ENCODE measurements around the gene HDAC7. TPM values are rescaled to one million over a fixed set of nuclear protein-coding genes. Genes with fewer than 3 reads are reported as not detected.

The HDAC7 gene
- total and polyA plus RNA-seq, 2 of the 13 experiments (the other 11 are each of a cell fraction or from before 2014, with no cell fraction given) = 4.6 to 10.8 TPM

- ChIA-PET CTCF (ENCODE audit: low intra/inter-chr PET ratio, low total read pairs) (no interaction called here), POLR2A (no interaction called here)
- Histone ChIP-seq H3K27ac (ENCODE audit: extremely low read length, insufficient read depth, low read length) (no peak overlapping the region), H3K79me2 (ENCODE audit: insufficient read depth, low read length) (no peaks in the 10 kb centered on the region), H3K9ac (ENCODE audit: insufficient read depth, low read depth, low read length) (no peak overlapping the region), H3K9me3 (ENCODE audit: low read length) (no peaks in the 10 kb centered on the region), H3K36me3 (replicated peaks in 1 of 2; ENCODE audit: control insufficient read depth in 1 of 2, insufficient read depth in 2 of 2, low read length in 2 of 2) (no peaks in the 10 kb centered on the region), H3K4me3 (replicated peaks in 1 of 3; ENCODE audit: insufficient read depth in 1 of 3, low read depth in 2 of 3, low read length in 3 of 3) (no peak overlapping the region), H4K20me1 (ENCODE audit: insufficient read depth, low read length) (no peaks in the 10 kb centered on the region), H3K27me3 (ENCODE audit: control insufficient read depth in 1 of 2, insufficient read depth in 2 of 2, low read length in 2 of 2) (peaks cover 1 to 2% of the 10 kb centered on the region in 2 experiments; a peak in 2 of 5 replicates), H3K4me1 (ENCODE audit: insufficient read depth, low read length) (no peaks in the 10 kb centered on the region; the same call in 1 of the 2 replicates), H3K4me2 (ENCODE audit: low read depth, low read length) (no peak overlapping the region), H2AFZ (ENCODE audit: low read length) (no peak overlapping the region)
- intact Hi-C loops (cut with micrococcal nuclease; ENCODE audit: unreplicated experiment) = no loop called here
- DNase-seq (ENCODE audit: low spot score) (no peak), FAIRE-seq (no peak), ATAC-seq (no peak)
- in situ Hi-C loops (cut with HindIII; ENCODE audit: extremely low pct_ligation_motif_present, low pct_unique_long_range_greater_than_20kb) = no loop called here
- BruUV-seq (replicated peaks) = no TSS peak
- WGBS (ENCODE audit: low lambda C conversion rate) = 81% methylated on average over 1 of the region's 1 CpG
- no peak for TF ChIP-seq ESRRA (CRISPR knock-in tag; IDR thresholded peaks at IDR 0.05; ENCODE audit: low read depth)
- no peak for TF ChIP-seq NPAS2 (CRISPR knock-in tag; IDR thresholded peaks at IDR 0.05; ENCODE audit: borderline replicate concordance)
- no peak for TF ChIP-seq ZNF101 (CRISPR knock-in tag; IDR thresholded peaks at IDR 0.05; ENCODE audit: borderline replicate concordance, low read depth)
- no peak for TF ChIP-seq CC2D1A (CRISPR knock-in tag; IDR thresholded peaks at IDR 0.05)
- TF ChIP-seq, protein P1, sequence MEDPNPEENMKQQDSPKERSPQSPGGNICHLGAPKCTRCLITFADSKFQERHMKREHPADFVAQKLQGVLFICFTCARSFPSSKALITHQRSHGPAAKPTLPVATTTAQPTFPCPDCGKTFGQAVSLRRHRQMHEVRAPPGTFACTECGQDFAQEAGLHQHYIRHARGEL (CRISPR knock-in tag; IDR thresholded peaks at IDR 0.05) = no peak
- TF ChIP-seq, protein P2, sequence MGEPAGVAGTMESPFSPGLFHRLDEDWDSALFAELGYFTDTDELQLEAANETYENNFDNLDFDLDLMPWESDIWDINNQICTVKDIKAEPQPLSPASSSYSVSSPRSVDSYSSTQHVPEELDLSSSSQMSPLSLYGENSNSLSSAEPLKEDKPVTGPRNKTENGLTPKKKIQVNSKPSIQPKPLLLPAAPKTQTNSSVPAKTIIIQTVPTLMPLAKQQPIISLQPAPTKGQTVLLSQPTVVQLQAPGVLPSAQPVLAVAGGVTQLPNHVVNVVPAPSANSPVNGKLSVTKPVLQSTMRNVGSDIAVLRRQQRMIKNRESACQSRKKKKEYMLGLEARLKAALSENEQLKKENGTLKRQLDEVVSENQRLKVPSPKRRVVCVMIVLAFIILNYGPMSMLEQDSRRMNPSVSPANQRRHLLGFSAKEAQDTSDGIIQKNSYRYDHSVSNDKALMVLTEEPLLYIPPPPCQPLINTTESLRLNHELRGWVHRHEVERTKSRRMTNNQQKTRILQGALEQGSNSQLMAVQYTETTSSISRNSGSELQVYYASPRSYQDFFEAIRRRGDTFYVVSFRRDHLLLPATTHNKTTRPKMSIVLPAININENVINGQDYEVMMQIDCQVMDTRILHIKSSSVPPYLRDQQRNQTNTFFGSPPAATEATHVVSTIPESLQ (CRISPR knock-in tag; conservative IDR thresholded peaks at IDR 0.05) = no peak
- no peak for TF ChIP-seq NCOA1 (CRISPR knock-in tag; IDR thresholded peaks at IDR 0.05)
- TF ChIP-seq, protein P3, sequence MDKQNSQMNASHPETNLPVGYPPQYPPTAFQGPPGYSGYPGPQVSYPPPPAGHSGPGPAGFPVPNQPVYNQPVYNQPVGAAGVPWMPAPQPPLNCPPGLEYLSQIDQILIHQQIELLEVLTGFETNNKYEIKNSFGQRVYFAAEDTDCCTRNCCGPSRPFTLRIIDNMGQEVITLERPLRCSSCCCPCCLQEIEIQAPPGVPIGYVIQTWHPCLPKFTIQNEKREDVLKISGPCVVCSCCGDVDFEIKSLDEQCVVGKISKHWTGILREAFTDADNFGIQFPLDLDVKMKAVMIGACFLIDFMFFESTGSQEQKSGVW (CRISPR knock-in tag; IDR thresholded peaks at IDR 0.05; ENCODE audit: borderline replicate concordance) = no peak
- TF ChIP-seq ZNF549 (CRISPR knock-in tag; IDR thresholded peaks at IDR 0.05) = no peak
- TF ChIP-seq KDM6A (CRISPR knock-in tag; IDR thresholded peaks at IDR 0.05; ENCODE audit: low read depth) = no peak
- no peak for TF ChIP-seq ZBTB42 (CRISPR knock-in tag; IDR thresholded peaks at IDR 0.05)
- no peak for TF ChIP-seq ZBTB26 (CRISPR knock-in tag; IDR thresholded peaks at IDR 0.05; ENCODE audit: borderline replicate concordance)
- TF ChIP-seq DNMT1 (CRISPR knock-in tag; IDR thresholded peaks at IDR 0.05) = no peak
- no peak for TF ChIP-seq ARID2 (CRISPR knock-in tag; IDR thresholded peaks at IDR 0.05; ENCODE audit: borderline replicate concordance)
- TF ChIP-seq ZNF772 (CRISPR knock-in tag; IDR thresholded peaks at IDR 0.05) = no peak
- TF ChIP-seq RXRB (CRISPR knock-in tag; IDR thresholded peaks at IDR 0.05; ENCODE audit: borderline replicate concordance) = no peak
- TF ChIP-seq DNMT3B (CRISPR knock-in tag; conservative IDR thresholded peaks at IDR 0.05) = no peak
Measured at GRCh38 chr12:47840571-47840970, 20.9 kb upstream of the HDAC7 start.

Data from HepG2 (cell line).